ENCODE measurements around the gene TANGO2.
A peak's percentile ranks its signal among the peaks of the same experiment; 100 is the strongest.

TANGO2 gene

DNA sequence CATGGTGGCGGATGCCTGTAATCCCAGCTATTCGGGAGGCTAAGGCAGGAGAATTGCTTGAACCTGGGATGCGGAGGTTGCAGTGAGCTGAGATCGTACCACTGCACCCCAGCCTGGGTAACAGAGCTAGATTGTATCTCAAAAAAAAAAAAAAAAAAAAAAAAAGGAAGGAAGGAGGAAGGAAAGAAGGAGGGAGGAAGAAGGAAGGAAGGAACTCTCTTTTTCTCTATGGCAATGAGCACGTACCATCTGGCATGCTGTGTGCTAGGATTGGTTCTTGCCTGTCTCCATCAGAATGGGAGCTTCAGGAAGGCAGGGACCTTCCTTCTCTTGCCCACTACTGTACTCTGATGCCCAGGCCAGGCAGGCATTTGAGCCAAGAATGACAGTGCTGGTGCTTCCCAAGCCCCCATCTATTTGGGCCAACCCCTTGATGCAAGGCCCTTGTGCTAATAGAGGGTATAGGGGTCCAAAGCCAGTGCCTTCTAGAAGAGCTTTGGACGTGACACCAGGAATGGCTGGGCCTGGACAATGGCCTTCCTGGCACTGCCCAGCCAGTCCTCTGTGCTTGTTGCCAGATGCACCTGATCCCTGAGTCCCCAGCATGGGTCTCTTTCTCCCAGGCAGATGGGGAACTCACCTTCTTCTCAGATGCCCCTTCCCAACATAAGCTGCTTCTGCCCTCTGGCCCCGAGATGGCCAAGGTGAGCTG lies 48.6 kb downstream of the TANGO2 start:
- H3K4me3 ChIP-seq (ENCODE audit: control insufficient read depth, low read depth, low read length), result no peak overlapping the region
- DNase-seq (ENCODE audit: low read depth), result no peak
- TF ChIP-seq, protein P1, sequence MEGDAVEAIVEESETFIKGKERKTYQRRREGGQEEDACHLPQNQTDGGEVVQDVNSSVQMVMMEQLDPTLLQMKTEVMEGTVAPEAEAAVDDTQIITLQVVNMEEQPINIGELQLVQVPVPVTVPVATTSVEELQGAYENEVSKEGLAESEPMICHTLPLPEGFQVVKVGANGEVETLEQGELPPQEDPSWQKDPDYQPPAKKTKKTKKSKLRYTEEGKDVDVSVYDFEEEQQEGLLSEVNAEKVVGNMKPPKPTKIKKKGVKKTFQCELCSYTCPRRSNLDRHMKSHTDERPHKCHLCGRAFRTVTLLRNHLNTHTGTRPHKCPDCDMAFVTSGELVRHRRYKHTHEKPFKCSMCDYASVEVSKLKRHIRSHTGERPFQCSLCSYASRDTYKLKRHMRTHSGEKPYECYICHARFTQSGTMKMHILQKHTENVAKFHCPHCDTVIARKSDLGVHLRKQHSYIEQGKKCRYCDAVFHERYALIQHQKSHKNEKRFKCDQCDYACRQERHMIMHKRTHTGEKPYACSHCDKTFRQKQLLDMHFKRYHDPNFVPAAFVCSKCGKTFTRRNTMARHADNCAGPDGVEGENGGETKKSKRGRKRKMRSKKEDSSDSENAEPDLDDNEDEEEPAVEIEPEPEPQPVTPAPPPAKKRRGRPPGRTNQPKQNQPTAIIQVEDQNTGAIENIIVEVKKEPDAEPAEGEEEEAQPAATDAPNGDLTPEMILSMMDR (IDR thresholded peaks at IDR 0.05; ENCODE audit: control insufficient read depth, insufficient read depth, low read depth, low read length, missing control alignments), result no peak

DNA sequence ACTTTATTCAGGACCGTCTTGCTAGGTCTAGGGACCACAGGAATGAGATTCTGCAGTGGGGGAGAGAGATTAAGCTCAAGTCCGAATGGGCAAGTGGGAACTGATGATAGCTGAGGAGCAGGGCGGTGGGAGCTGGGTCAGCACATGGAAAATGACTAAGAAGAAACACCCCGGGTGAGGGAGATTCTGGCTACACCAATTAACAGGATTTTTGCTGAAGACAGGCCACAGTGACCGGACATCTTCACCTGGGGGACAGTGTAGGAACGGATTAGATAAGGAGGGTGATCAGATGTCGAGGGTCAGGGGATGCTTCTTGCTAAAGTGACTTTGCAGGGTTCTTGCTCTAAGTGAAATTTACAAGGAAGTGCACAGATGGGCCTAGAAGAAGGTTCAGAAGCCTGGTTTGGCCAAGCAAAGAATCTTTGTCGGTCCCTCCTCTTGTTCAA lies 50.6 kb downstream of the TANGO2 start:
- no peak for DNase-seq (ENCODE audit: low read depth)
- TF ChIP-seq, protein P1 (IDR thresholded peaks at IDR 0.05; ENCODE audit: control insufficient read depth, insufficient read depth, low read depth, low read length, missing control alignments), result no peak
- no peak overlapping the region for H3K4me3 ChIP-seq (ENCODE audit: control insufficient read depth, low read depth, low read length)

GRCh38 chr22:20076627-20077172 lies 55.8 kb downstream of the TANGO2 start:
- H3K4me3 ChIP-seq (ENCODE audit: control insufficient read depth, low read depth, low read length), result no peak overlapping the region
- TF ChIP-seq, protein P1 (IDR thresholded peaks at IDR 0.05; ENCODE audit: control insufficient read depth, insufficient read depth, low read depth, low read length, missing control alignments), result no peak
- DNase-seq (ENCODE audit: low read depth), result no peak

- DNase-seq (ENCODE audit: low read depth), result peak; percentile 66
- peak within 1 kb of the TSS; percentile 73 for H3K4me3 ChIP-seq (ENCODE audit: control insufficient read depth, low read depth, low read length)
- TF ChIP-seq, protein P1 (IDR thresholded peaks at IDR 0.05; ENCODE audit: control insufficient read depth, insufficient read depth, low read depth, low read length, missing control alignments), result no peak
Measured at GRCh38 chr22:20079745-20080444, 59.0 kb downstream of the TANGO2 start, which contains the start of gene DGCR8. Gene DGCR8, plus strand, starts transcription at chr22:20080241. Its CDS starts 5,723 bp downstream, at chr22:20085964.

GRCh38 chr22:20080445-20080775 lies 59.5 kb downstream of the TANGO2 start:
- TF ChIP-seq, protein P1 (IDR thresholded peaks at IDR 0.05; ENCODE audit: control insufficient read depth, insufficient read depth, low read depth, low read length, missing control alignments), result no peak
- peak overlapping the region; percentile 73 for H3K4me3 ChIP-seq (ENCODE audit: control insufficient read depth, low read depth, low read length)
- DNase-seq (ENCODE audit: low read depth), result no peak

- peak; percentile 4 for DNase-seq (ENCODE audit: low read depth)
- TF ChIP-seq, protein P1 (IDR thresholded peaks at IDR 0.05; ENCODE audit: control insufficient read depth, insufficient read depth, low read depth, low read length, missing control alignments), result no peak
- H3K4me3 ChIP-seq (ENCODE audit: control insufficient read depth, low read depth, low read length), result peak overlapping the region; percentile 73
Measured at GRCh38 chr22:20080776-20081654, 60.1 kb downstream of the TANGO2 start.
